IMR-90 (cell line): Measurements from ENCODE around the gene ROPN1B. TPM values are rescaled to one million over a fixed set of nuclear protein-coding genes. Genes with fewer than 3 reads are reported as not detected.
"Not testable (repeated sequence)": the region's sequence is repeated elsewhere in the genome, so short reads cannot be mapped to it uniquely, and the experiment has no call there.

Experiments used
- ATAC-seq: fragments of 200-7000 bp; cut with Tn5 transposase; 2 replicates; pipeline ENCODE4 v1.9.1; 2020; ENCODE audit warnings: low read depth, mild to moderate bottlenecking, moderate library complexity
- Bru-seq: library from RNA; stranded (reverse); fragments of 400-500 nt; gene quantifications from one replicate; lab custom pipeline; 2021; lab: Mats Ljungman, UMichigan
- BruChase-seq, 2 experiments: library from RNA; stranded (reverse); fragments of 400-500 nt; gene quantifications; one replicate each; lab custom pipeline; 2021; lab: Mats Ljungman, UMichigan
- BruUV-seq: library from RNA; stranded (reverse); fragments of 400-500 nt; replicated peaks from 2 replicates; lab custom pipeline; 2021; lab: Mats Ljungman, UMichigan
- CTCF ChIA-PET: fragments of 300-600 bp; formaldehyde crosslinking; extraction: SDS; loops from one replicate; lab custom pipeline; 2021; ENCODE audit warnings: antibody characterized with exemption; lab: Yijun Ruan, JAX
- POLR2A ChIA-PET: fragments of 300-600 bp; sonication (Branson Sonifier 250); formaldehyde crosslinking; loops from one replicate; lab custom pipeline; 2022; ENCODE audit warnings: antibody characterized with exemption; ENCODE audit not compliant: unreplicated experiment; lab: Charles Lee
- DNase-seq: peaks from one replicate; pipeline ENCODE4 v3.0.0; 2013
- H2AFZ ChIP-seq: replicated peaks from 2 replicates; pipeline ENCODE3; 2013; ENCODE audit warnings: low read length, mild to moderate bottlenecking; ENCODE audit not compliant: poor library complexity
- H2AK5ac ChIP-seq: 2 replicates; pipeline ENCODE4 v1.6.1; 2013; ENCODE audit warnings: low read depth, low read length, inconsistent platforms
- H2AK9ac ChIP-seq: replicated peaks from 2 replicates; pipeline ENCODE3; 2013; ENCODE audit warnings: mild to moderate bottlenecking, low read depth, low read length, moderate library complexity; ENCODE audit not compliant: poor library complexity
- H2BK120ac ChIP-seq: 2 replicates; pipeline ENCODE4 v1.6.1; 2013; ENCODE audit warnings: low read depth, low read length, inconsistent platforms
- H2BK15ac ChIP-seq: 3 replicates; pipeline ENCODE4 v1.6.1; 2013; ENCODE audit warnings: low read depth, low read length, inconsistent platforms
- H2BK20ac ChIP-seq: 2 replicates; pipeline ENCODE4 v1.6.1; 2013; ENCODE audit warnings: low read depth, mild to moderate bottlenecking, inconsistent platforms, low read length, moderate library complexity
- H2BK5ac ChIP-seq: 2 replicates; pipeline ENCODE4 v1.6.1; 2013; ENCODE audit warnings: mild to moderate bottlenecking, low read depth, low read length, inconsistent platforms; ENCODE audit not compliant: poor library complexity, severe bottlenecking
- H3K14ac ChIP-seq: replicated peaks from 2 replicates; pipeline ENCODE4 v1.6.1; 2013; ENCODE audit warnings: low read depth, low read length, inconsistent platforms
- H3K18ac ChIP-seq: 2 replicates; pipeline ENCODE4 v1.6.1; 2013; ENCODE audit warnings: low read depth, low read length, control low read depth
- H3K23ac ChIP-seq: 2 replicates; pipeline ENCODE4 v1.6.1; 2013; ENCODE audit warnings: low read depth, low read length, inconsistent platforms
- H3K27ac ChIP-seq: 2 replicates; pipeline ENCODE4 v1.5.1; 2013; ENCODE audit warnings: mild to moderate bottlenecking, control low read depth, low read length; ENCODE audit not compliant: insufficient read depth
- H3K27me3 ChIP-seq: 2 replicates; pipeline ENCODE4 v1.6.1; 2013; ENCODE audit warnings: low read length; ENCODE audit not compliant: control insufficient read depth, insufficient read depth
- H3K36me3 ChIP-seq: 2 replicates; pipeline ENCODE4 v1.6.1; 2013; ENCODE audit warnings: low read length, mixed read lengths; ENCODE audit not compliant: control insufficient read depth, insufficient read depth
- H3K4ac ChIP-seq: 2 replicates; pipeline ENCODE4 v1.6.1; 2013; ENCODE audit warnings: low read depth, low read length, inconsistent platforms
- H3K4me1 ChIP-seq: 2 replicates; pipeline ENCODE4 v1.6.1; 2013; ENCODE audit warnings: low read length, mixed read lengths; ENCODE audit not compliant: control insufficient read depth, insufficient read depth
- H3K4me2 ChIP-seq: 2 replicates; pipeline ENCODE4 v1.6.1; 2013; ENCODE audit warnings: low read depth, mild to moderate bottlenecking, control low read depth, low read length, moderate library complexity
- H3K4me3 ChIP-seq: 2 replicates; pipeline ENCODE4 v1.5.1; 2013; ENCODE audit warnings: low read depth, mild to moderate bottlenecking, control low read depth, low read length, moderate library complexity; ENCODE audit not compliant: insufficient read depth
- H3K56ac ChIP-seq: 2 replicates; pipeline ENCODE4 v1.6.1; 2013; ENCODE audit warnings: low read length, inconsistent platforms; ENCODE audit not compliant: insufficient read depth; ENCODE audit errors: extremely low read depth
- H3K79me1 ChIP-seq, 2 experiments: 2 replicates each; pipeline ENCODE4 v1.6.1; 2013; ENCODE audit warnings: low read length in 2 of 2, inconsistent platforms in 1 of 2, low read depth in 1 of 2
- H3K9ac ChIP-seq: 2 replicates; pipeline ENCODE4 v1.6.1; 2013; ENCODE audit warnings: low read depth, low read length, control low read depth
- H3K9me1 ChIP-seq: 2 replicates; pipeline ENCODE4 v1.6.1; 2013; ENCODE audit warnings: low read length, inconsistent platforms; ENCODE audit not compliant: insufficient read depth
- H3K9me3 ChIP-seq: 2 replicates; pipeline ENCODE4 v1.6.1; 2013; ENCODE audit warnings: low read length; ENCODE audit not compliant: control insufficient read depth, insufficient read depth
- H4K20me1 ChIP-seq: 2 replicates; pipeline ENCODE4 v1.6.1; 2013; ENCODE audit warnings: low read length, inconsistent platforms; ENCODE audit not compliant: insufficient read depth
- H4K5ac ChIP-seq: 2 replicates; pipeline ENCODE4 v1.6.1; 2013; ENCODE audit warnings: mild to moderate bottlenecking, low read depth, low read length, control low read depth
- H4K8ac ChIP-seq, 2 experiments: 2 replicates each; pipeline ENCODE4 v1.6.1; 2013; ENCODE audit warnings: low read depth in 2 of 2, low read length in 2 of 2, control low read depth in 1 of 2, inconsistent platforms in 1 of 2
- H4K91ac ChIP-seq: 2 replicates; pipeline ENCODE4 v1.6.1; 2013; ENCODE audit warnings: low read depth, low read length, inconsistent platforms; ENCODE audit not compliant: insufficient read depth
- WGBS, 2 experiments: methylation state at CpG; one replicate each; pipeline versions ENCODE4 v1.1.5 to v1.1.7; 2013; ENCODE audit warnings: missing lambda C conversion rate in 2 of 2; ENCODE audit not compliant: insufficient read length in 1 of 2; ENCODE audit errors: extremely low coverage in 2 of 2; 5-methylcytosine and 5-hydroxymethylcytosine counted together
- dilution Hi-C: fragments of 300-500 bp; cut with HindIII; formaldehyde crosslinking; loops from one replicate; pipeline ENCODE4 v1.14.3; 2018; ENCODE audit warnings: low sequenced_read_pairs; ENCODE audit not compliant: unreplicated experiment
- in situ Hi-C: fragments of 300-500 bp; cut with MboI; formaldehyde crosslinking; loops from 3 replicates; pipeline ENCODE4 v1.14.3; 2019; ENCODE audit warnings: low sequenced_read_pairs, inconsistent platforms, mixed read lengths
- intact Hi-C: fragments of 100-400 bp; cut with micrococcal nuclease; formaldehyde crosslinking; loops from 2 replicates; pipeline ENCODE4 v1.10.0; 2022
- long read RNA-seq: library from polyadenylated mRNA; unstranded; transcript quantifications from one replicate; pipeline ENCODE4 v2.0.0, GENCODE V29; 2021; ENCODE audit not compliant: unreplicated experiment
- polyA plus RNA-seq, 3 experiments: library from polyadenylated mRNA; depleted of rRNA; stranded (reverse); fragments of >200 nt; gene quantifications; 2 replicates each; pipeline ENCODE4 v1.2.3, GENCODE V29; 2012; ENCODE audit warnings: low replicate concordance in 1 of 3
- total RNA-seq: library from RNA; depleted of rRNA; stranded (reverse); fragments of >200 nt; gene quantifications from 2 replicates; pipeline ENCODE4 v1.2.3, GENCODE V29; 2012; rRNA removed

The ROPN1B gene
- not detected in 2 replicates for total RNA-seq
- not detected in 2 replicates for polyA plus RNA-seq (2012; rRNA removed)
- polyA plus RNA-seq (2012; cell fraction: cytosol; rRNA removed): not detected in 2 replicates
- not detected in 2 replicates for polyA plus RNA-seq (2012; cell fraction: nucleus; rRNA removed; ENCODE audit: low replicate concordance)
- Bru-seq, nascent RNA: not detected
- not detected for BruChase-seq, experiment 1, labeled RNA remaining after a 6-hour chase
- not detected for BruChase-seq, experiment 2, labeled RNA remaining after a 2-hour chase
- long read RNA-seq: 0 reads

- H3K9me3 ChIP-seq, H3K18ac ChIP-seq, H2BK120ac ChIP-seq, H2AK9ac ChIP-seq, H3K4me2 ChIP-seq, H4K20me1 ChIP-seq, DNase-seq, dilution Hi-C loops, H2BK20ac ChIP-seq, H3K4me1 ChIP-seq, H3K79me1 ChIP-seq, H2BK5ac ChIP-seq, H3K23ac ChIP-seq, intact Hi-C loops, H2BK15ac ChIP-seq, H4K91ac ChIP-seq, H3K4ac ChIP-seq, H3K9ac ChIP-seq, POLR2A ChIA-PET, H3K27ac ChIP-seq, H4K5ac ChIP-seq, H3K14ac ChIP-seq, H3K4me3 ChIP-seq, H2AFZ ChIP-seq, H2AK5ac ChIP-seq, H4K8ac ChIP-seq, H3K36me3 ChIP-seq, H3K56ac ChIP-seq, CTCF ChIA-PET, BruUV-seq, H3K9me1 ChIP-seq: not testable (repeated sequence)
- in situ Hi-C loops: loop anchor here (25.0 kb wide), 1 partner anchor 418 kb away; the partner anchor contains the start of gene CFAP100
- H3K27me3 ChIP-seq: peaks cover 31% of the 10 kb centered on the region
- ATAC-seq: peak; percentile 63
- WGBS, 2 experiments: no CpG with 5 or more reads among the region's 50 CpGs
Observed at GRCh38 chr3:125968701-125969592, at the start of gene ROPN1B. Gene ROPN1B (plus strand): TSS chr3:125969178. CDS start chr3:125972055, 2,877 bp downstream.

DNA sequence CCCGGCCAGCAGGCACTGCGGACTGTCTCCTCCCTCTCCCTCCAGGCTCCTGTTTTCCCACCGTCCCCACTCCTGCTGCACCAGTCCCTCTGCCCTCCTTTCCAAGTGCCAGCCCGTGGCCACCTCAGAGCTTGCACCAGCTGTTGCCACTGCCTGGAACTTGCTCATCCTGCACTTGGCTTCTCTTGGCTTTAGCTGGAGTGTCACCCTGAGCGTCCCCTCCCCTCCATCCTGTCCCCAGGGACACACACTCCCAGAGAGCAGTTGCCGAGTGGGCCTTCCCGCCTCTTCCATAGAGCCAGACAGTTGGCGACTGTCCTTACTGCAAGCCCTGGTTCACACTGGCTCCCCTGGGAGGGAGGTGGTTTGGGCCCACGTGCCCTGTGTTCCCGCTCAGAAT lies 48.8 kb upstream of the ROPN1B start:
- H3K27me3 ChIP-seq, POLR2A ChIA-PET, in situ Hi-C loops, H3K4me2 ChIP-seq, H2BK15ac ChIP-seq, H3K14ac ChIP-seq, H3K36me3 ChIP-seq, H4K8ac ChIP-seq, dilution Hi-C loops, H2AK9ac ChIP-seq, H2BK5ac ChIP-seq, H2BK20ac ChIP-seq, H3K79me1 ChIP-seq, H4K91ac ChIP-seq, ATAC-seq, H3K23ac ChIP-seq, H3K9ac ChIP-seq, H4K20me1 ChIP-seq, H3K9me1 ChIP-seq, H3K56ac ChIP-seq, H3K4me1 ChIP-seq, H3K4me3 ChIP-seq, H4K5ac ChIP-seq, H2AK5ac ChIP-seq, H3K9me3 ChIP-seq, H2BK120ac ChIP-seq, DNase-seq, intact Hi-C loops, H3K18ac ChIP-seq, CTCF ChIA-PET, H2AFZ ChIP-seq, H3K27ac ChIP-seq, BruUV-seq, H3K4ac ChIP-seq: not testable (repeated sequence)
- 100% methylated on average over 1 of the region's 10 CpGs; no CpG with 5 or more reads in 1 of the 2 experiments for WGBS, 2 experiments
